K562 (cell line): ENCODE data around the gene LY6G6F. TPM values are rescaled to one million over a fixed set of nuclear protein-coding genes. Genes with fewer than 3 reads are reported as not detected.

Experiments used
- DIDO1 ChIP-seq: fragments of 450-650 bp; IDR thresholded peaks from 2 replicates; pipeline ENCODE4 v1.6.1; 2016; ENCODE audit warnings: low read depth, missing biosample characterization, missing genetic modification characterization
- KAT2B ChIP-seq: IDR thresholded peaks from one replicate; pipeline ENCODE4 v1.6.1; 2012; ENCODE audit warnings: low read depth, mild to moderate bottlenecking, control low read depth, inconsistent platforms, low read length, moderate library complexity
- KLF13 ChIP-seq: fragments of 450-650 bp; IDR thresholded peaks from 2 replicates; pipeline ENCODE4 v1.6.1; 2016; ENCODE audit warnings: missing genetic modification characterization, low read depth, mild to moderate bottlenecking, missing compliant biosample characterization, moderate library complexity, borderline replicate concordance
- MCM2 ChIP-seq: fragments of 450-650 bp; IDR thresholded peaks from 2 replicates; pipeline ENCODE4 v1.6.1; 2017; ENCODE audit warnings: low read depth, mild to moderate bottlenecking
- MIER1 ChIP-seq: fragments of 450-650 bp; IDR thresholded peaks from 2 replicates; pipeline ENCODE4 v1.6.1; 2016; ENCODE audit warnings: antibody characterized with exemption, mild to moderate bottlenecking, low read depth
- MXD1 ChIP-seq: fragments of 250-450 bp; sonication (Bioruptor Pico); IDR thresholded peaks from 2 replicates; pipeline ENCODE4 v1.8.0; 2021; ENCODE audit warnings: borderline replicate concordance, mild to moderate bottlenecking, moderate library complexity; ENCODE audit not compliant: poor library complexity, severe bottlenecking
- NCOA2 ChIP-seq, 2 experiments: fragments of 450-650 bp; IDR thresholded peaks; 2 replicates each; pipeline ENCODE4 v1.6.1; 2018; ENCODE audit warnings: mild to moderate bottlenecking in 2 of 2, moderate library complexity in 1 of 2; ENCODE audit not compliant: partially characterized antibody in 2 of 2
- PRDM10 ChIP-seq: fragments of 450-650 bp; IDR thresholded peaks from 2 replicates; pipeline ENCODE4 v1.6.1; 2018; ENCODE audit not compliant: partially characterized antibody
- RBM15 ChIP-seq: fragments of 200-400 bp; formaldehyde crosslinking; IDR thresholded peaks from 2 replicates; pipeline ENCODE4 v1.6.1; 2018; ENCODE audit warnings: mild to moderate bottlenecking, low read length, moderate library complexity; ENCODE audit not compliant: insufficient read depth
- ZNF280A ChIP-seq: fragments of 450-650 bp; IDR thresholded peaks from 2 replicates; pipeline ENCODE4 v1.6.1; 2018; ENCODE audit warnings: mild to moderate bottlenecking, low read depth; ENCODE audit not compliant: partially characterized antibody
- ZNF436 ChIP-seq: fragments of 250-450, 450-650 bp; sonication (Bioruptor Pico); formaldehyde crosslinking; IDR thresholded peaks from 2 replicates; pipeline ENCODE4 v1.7.0; 2020; ENCODE audit warnings: mild to moderate bottlenecking
- ZNF609 ChIP-seq: sonication (generic); formaldehyde crosslinking; IDR thresholded peaks from 2 replicates; pipeline ENCODE4 v1.8.1; 2023; ENCODE audit warnings: missing genetic modification reagents, mild to moderate bottlenecking, borderline replicate concordance
- ZNF696 ChIP-seq: fragments of 250-450 bp; sonication (Bioruptor Pico); conservative IDR thresholded peaks from 2 replicates; pipeline ENCODE4 v1.4.0; 2020; ENCODE audit warnings: mild to moderate bottlenecking, moderate library complexity
- ZNF766 ChIP-seq: fragments of 200-800 bp; sonication (Bioruptor generic); conservative IDR thresholded peaks from 2 replicates; pipeline ENCODE4 v1.6.1; 2016; ENCODE audit warnings: missing genetic modification characterization, missing compliant biosample characterization
- polyA plus RNA-seq, 8 experiments: library from polyadenylated mRNA; depleted of rRNA in 4 of 8; stranded (reverse) in 5 of 8; unstranded in 3 of 8; fragments of >200 nt; fragmentation: Nextera tagmentation in 2 of 8; fragmentation: Illumina TruSeq in 1 of 8; extraction: Ambion mirVana in 2 of 8; extraction: Trizol in 1 of 8; gene quantifications; 2 replicates each; pipeline versions ENCODE4 v1.2.1 to v1.2.3, GENCODE V29; 2011 to 2014; ENCODE audit warnings: inconsistent platforms in 1 of 8, missing spikeins in 1 of 8
- total RNA-seq, 7 experiments: library from RNA; depleted of rRNA in 6 of 7; stranded (reverse); fragments of >200 nt in 6 of 7; fragmentation: Illumina TruSeq in 2 of 7; extraction: Trizol in 2 of 7; gene quantifications; 2 replicates each; pipeline versions ENCODE4 v1.2.1 to v1.2.3, GENCODE V29; 2011 to 2021; ENCODE audit warnings: low replicate concordance in 1 of 7

Gene LY6G6F
- total and polyA plus RNA-seq, 9 of the 15 experiments (the other 6 are each of a cell fraction or from before 2014, with no cell fraction given) = 0.14 to 0.50 (median 0.28) TPM; not detected in 2

- TF ChIP-seq ZNF696 (CRISPR knock-in tag) (peak; percentile 92), ZNF436 (CRISPR knock-in tag) (peak; percentile 86), MIER1 (no peak), PRDM10 (no peak), KLF13 (tag) (no peak), DIDO1 (tag) (no peak), RBM15 (no peak), ZNF609 (CRISPR knock-in tag) (0 out of 2 replicates have a peak, but pooled peaks have one; percentile 27), ZNF766 (CRISPR knock-in tag) (no peak), ZNF280A (no peak), NCOA2 (IDR thresholded peaks at IDR 0.05; ENCODE audit: partially characterized antibody in 2 of 2) (no peak), KAT2B (no peak), MXD1 (CRISPR knock-in tag) (no peak), MCM2 (no peak)
These were observed 23.4 kb downstream of the LY6G6F start (continued) for GRCh38 chr6:31729979-31730630.
